Left cardiac atrium (tissue), 4 donors: ENCODE results near the gene TPK1. TPM values are rescaled to one million over a fixed set of nuclear protein-coding genes. Genes with fewer than 3 reads are reported as not detected.
"Not testable (repeated sequence)": the region's sequence is repeated elsewhere in the genome, so short reads cannot be mapped to it uniquely, and the experiment has no call there.

Source experiments
- ATAC-seq, 2 donors: fragments of 200-7000 bp; cut with Tn5 transposase; one replicate each; pipeline ENCODE4 v1.9.1; 2020; ENCODE audit warnings: mild to moderate bottlenecking in 2 of 2, moderate library complexity in 2 of 2
- DNase-seq: peaks from one replicate; pipeline ENCODE4 v3.0.0-alpha.2; 2020
- intact Hi-C, 2 donors: fragments of 100-400 bp; cut with DNase I; formaldehyde crosslinking; loops; one replicate each; pipeline versions ENCODE4 v1.14.1 to v1.15.1; 2022 to 2023
- total RNA-seq, 2 donors: library from RNA; stranded (reverse); fragmentation: NEBNext Ultra II Directional; extraction: Animal tissue kit (Norgen Biotek cat#: 25700); gene quantifications; one replicate each; pipeline ENCODE4 v1.2.1, GENCODE V29; 2021
- donor health status: DM: no; HTN: yes; CAD: no.
- donor health status: DM: no; HTN: yes; CAD: no; lungs with severe emphysema.
- donor health status: DM: yes; HTN: yes; CAD: no.
- donor health status: Dilated cardiomyopathy.

The TPK1 gene
- total RNA-seq, 2 donors from 2014 or later, result 6.9 to 7.3 TPM

DNA sequence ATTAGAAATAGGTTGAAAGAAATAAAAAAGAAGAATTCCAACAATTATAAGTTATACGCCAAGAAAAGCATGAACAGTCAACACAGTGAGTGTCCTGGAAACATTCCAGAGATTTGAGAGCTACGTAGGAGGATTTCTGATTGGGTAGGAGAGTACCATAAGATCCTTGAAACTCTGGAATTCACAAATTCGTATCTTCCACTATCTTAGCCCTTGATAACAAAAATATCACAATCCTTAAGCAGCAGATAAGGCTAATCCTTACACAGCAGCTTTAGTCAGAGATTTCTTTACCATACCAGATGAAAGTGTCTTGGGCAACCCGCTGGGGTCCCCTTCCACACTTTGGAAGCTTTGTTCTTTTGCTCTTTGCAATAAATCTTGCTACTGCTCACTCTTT lies 8.2 kb downstream of the TPK1 start:
- ATAC-seq (peak; percentile 47 to 91), DNase-seq (no peak)
- intact Hi-C loops, result loop anchor here in 1 of 2 donors (10.0 kb wide), 1 partner anchor 93 kb away; no protein-coding TSS in a partner anchor

DNA sequence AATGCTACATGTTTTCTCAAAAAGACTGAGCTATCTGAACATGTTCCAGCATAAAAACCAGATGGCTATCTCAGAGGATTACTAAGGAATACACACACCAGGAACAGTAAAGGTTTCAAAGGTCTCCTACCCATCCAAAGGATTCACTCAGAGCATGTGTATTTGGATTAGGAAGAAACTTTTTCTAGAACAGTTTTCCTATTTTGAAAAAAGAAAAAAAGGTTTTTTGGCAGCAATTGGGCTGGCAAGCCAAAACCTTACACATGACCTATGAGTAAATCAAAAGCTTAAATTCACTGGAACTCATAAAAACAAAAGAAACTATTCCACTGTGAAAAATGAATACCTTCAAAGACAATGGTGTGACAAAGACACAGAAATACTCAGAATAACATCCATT lies 9.6 kb downstream of the TPK1 start:
- DNase-seq (no peak), ATAC-seq (peak in 1 of 2 donors; percentile 34)
- intact Hi-C loops, result loop anchor here in 1 of 2 donors (10.0 kb wide), 1 partner anchor 91 kb away; no protein-coding TSS in a partner anchor

DNA sequence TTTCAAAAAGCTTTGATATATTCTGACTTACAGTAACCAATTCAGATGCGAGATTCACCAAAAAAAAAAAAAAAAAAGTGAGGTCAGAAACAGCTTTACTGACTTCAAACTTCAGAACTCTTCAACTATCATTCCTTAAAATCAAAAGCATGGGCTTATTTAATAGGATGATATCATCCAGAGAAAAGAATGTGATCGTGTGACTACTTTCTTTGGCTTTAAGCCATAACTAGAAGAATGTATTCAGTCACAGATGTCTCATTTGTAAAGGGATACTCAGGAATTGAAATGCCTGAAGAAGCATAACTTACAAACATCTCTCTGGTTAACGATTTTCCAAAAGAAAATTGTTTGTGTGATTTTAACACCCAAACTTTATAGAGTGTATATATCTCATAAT lies 11.5 kb downstream of the TPK1 start:
- intact Hi-C loops, result loop anchor here in 1 of 2 donors (10.0 kb wide), 1 partner anchor 90 kb away; no protein-coding TSS in a partner anchor

DNA sequence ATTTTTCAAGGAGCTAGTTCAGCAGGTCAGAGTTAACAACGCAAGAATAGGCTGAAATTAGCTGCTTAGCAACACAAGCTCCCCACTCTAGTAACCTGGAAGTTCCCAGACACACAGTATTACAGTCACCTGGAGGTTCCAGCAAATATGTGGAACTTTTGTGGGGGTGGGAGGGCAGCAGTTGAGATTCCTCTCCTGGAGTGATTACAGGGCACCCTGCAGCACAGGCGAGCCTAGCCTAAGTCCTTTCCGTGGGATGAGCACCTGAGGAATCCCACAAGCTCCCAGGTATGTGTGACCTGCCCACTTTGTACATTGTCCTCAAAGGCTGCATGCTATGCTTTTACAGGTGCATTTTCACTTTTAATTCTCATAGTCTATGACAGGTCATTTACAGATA lies 13.6 kb downstream of the TPK1 start:
- DNase-seq, result no peak
- intact Hi-C loops, result loop anchor here in 1 of 2 donors (10.0 kb wide), 1 partner anchor 87 kb away; no protein-coding TSS in a partner anchor
- ATAC-seq, result no peak

More for the DNA sequence above, 11.5 kb downstream of the TPK1 start:
- no peak for DNase-seq
- ATAC-seq, result no peak

DNA sequence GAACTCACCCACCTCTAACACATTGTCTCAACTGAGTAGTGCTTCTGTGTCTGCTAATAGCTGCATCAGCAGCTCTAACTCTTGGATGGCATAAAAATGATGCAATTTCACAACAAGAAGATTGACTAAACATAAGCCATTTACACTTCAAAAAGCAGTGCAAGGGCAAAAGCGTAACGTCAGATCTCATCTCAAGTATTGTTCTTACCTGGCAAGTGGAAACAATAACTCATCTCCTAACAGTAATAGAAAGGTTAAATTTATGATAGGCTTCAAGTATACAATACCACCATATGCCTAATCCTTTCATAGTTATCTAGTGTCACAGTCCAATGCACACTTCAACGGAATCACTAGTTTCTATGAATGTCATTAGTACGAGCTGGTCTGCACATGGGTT lies 14.8 kb downstream of the TPK1 start:
- intact Hi-C loops, result loop anchor here in 1 of 2 donors (10.0 kb wide), 1 partner anchor 86 kb away; no protein-coding TSS in a partner anchor
- DNase-seq (no peak), ATAC-seq (no peak)

DNA sequence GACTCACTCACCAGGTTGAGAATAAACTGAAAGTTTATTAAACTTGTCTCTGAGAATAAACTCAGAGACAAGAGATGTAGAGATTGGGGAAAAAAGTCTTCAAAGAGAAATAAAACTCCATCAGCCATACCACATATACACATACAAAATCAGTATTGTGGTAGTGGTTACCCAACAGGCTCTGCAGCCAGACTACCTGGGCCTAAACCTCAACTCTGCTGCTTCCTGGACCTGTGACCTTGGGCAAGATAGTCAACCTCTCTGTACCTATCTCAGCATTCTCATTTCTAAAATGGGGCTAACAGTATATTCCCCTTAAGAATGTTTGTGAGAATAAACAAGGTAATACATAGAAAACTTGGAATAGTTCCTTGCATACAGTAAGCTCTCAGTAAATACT lies 15.3 kb downstream of the TPK1 start:
- ATAC-seq, result no peak
- intact Hi-C loops, result loop anchor here in 1 of 2 donors (10.0 kb wide), 1 partner anchor 86 kb away; no protein-coding TSS in a partner anchor
- no peak for DNase-seq

DNA sequence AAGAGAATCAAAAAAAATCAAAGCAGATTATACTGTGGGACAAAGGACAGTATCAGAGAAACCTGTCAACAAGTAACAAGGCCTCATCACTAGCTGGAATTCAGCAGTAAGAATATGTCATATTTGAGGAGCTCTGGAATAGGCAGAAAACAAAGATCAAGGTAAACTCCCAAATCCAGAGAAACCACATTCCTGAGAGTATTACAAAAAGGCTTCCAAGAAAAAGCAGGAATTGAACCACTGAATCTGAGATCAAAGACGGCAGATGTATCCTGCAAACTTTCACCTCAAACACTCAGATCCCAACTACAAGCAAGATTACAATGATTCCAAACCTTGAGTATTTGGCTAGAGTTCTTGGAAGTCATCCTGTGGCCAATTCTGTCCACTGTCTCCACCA lies 16.3 kb downstream of the TPK1 start:
- no peak for ATAC-seq
- DNase-seq, result no peak
- intact Hi-C loops, result no loop called here

DNA sequence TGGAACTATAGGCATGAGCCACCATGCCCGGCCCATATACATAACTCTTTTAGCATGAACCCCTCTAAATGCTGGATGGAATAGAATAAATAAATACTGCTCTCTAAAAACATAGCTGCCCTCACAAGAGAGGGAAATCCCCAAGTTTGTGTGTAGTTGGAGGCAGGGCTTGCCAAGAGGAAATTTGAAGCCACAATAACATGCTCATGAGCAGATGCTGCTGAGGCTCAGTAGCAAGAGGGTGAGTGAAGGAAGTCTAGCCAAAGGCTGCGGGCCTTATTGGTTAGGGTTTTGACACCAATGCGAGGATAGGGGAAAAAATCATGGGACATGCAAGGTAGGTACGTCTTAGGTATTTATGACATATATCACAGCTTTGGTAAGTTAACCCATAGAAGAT lies 17.3 kb downstream of the TPK1 start:
- DNase-seq (no peak), ATAC-seq (peak in 1 of 2 donors; percentile 65)
- intact Hi-C loops, result no loop called here

DNA sequence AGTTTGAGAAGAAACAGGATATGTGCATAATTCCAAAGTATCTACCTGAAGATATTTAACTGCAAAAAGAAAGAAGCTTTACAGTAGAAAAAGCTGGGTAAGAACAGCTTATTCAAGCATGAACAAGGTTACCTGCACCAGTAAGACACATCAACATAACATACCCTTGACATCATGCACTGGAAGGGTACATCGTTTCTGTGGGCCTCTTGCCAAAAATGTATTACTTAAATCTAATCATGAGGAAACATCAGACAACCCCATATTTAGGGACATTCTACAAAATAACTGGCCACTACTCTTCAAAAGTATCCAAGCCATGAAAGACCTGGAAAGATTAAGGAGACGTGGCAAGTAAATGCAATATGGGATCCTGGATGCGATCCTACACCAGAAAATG lies 18.9 kb downstream of the TPK1 start:
- intact Hi-C loops, result no loop called here
- ATAC-seq (no peak), DNase-seq (no peak)

DNA sequence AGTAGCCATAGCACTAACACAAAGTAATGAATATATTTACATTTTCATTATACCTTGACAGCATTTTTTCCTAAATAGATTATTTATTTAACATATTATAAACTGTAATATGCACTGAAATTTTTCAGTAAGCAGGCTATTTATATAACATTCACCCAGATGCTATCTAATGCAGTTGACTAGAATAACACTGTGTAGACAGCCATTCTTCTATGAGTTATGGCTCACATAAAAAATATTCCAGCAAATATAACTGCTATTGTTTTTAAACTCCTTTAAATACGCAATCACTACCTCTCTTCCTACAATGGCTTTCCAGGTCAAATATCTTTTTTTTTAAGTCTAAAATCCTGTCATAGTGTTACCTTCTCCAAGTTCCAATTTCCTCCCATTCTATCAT lies 21.6 kb downstream of the TPK1 start:
- DNase-seq (no peak), ATAC-seq (no peak)
- intact Hi-C loops, result no loop called here

DNA sequence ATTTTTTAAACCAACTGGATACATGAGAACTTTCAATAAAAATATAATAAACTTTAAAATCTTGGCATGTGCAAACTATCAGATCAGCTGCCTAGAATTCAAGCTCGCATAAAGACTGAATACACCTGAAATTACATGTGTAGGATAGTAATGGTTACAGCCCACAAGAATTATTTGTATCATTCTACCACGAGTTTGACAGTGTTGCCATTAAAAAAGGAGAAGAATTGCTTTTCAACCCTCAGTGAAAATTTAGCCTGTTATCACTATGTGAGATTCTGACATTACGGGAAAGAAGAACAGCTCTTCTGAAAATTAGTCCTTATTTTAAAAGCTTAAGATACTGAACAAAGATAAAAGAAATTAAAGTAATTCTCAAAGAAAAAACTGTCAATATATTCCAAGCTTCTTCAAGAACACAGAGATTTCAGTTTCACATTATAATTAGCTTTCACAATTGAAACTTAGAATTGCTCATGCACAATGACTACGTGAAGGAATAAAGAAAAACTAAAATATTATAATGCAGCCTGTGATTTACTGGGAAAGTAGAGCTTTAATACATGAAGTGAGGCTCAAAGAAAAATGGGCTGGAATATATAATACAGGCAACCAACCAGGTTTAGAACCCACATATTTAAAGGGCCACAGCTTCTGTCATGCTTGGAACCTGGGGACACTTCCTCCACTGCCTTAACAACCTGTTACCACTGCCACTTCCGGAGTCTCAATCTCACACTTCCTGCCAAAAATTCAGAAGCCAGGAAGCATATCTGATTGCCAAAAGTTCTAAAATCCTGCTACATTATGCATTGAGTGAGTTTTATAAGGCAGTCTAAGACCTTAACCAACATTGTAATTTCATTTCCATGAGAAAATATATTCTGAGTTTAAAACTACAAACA lies 23.2 kb downstream of the TPK1 start:
- ATAC-seq (peak in 1 of 2 donors; percentile 26), DNase-seq (no peak)
- intact Hi-C loops, result no loop called here

DNA sequence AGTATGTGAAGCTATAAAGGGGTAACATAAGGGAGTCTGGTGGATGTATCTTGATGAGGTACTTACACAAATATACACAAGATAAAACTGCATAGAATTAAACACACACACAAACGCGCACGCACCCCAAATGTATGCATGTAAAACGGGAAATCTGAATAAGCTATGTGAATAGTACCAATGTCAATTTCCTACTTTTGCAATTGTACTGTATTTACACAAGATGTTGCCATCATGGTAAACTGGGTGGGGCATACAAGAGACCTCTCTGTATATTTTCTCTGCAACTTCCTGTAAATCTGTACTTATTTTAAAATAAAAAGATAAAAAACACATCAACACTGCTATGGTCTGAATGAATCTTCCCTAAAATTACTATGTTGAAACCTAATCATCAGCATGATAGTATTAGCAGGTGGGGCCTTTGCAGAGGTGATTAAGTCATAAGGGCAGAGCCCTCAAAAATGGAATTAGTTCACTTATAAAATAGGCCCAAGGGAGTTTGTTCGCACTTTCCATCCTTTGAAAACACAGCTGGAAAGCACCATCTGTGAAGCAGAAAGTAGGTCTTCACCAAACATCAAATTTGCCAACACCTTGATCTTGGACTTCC lies 30.1 kb downstream of the TPK1 start:
- intact Hi-C loops, result no loop called here
- DNase-seq (no peak), ATAC-seq (no peak)

DNA sequence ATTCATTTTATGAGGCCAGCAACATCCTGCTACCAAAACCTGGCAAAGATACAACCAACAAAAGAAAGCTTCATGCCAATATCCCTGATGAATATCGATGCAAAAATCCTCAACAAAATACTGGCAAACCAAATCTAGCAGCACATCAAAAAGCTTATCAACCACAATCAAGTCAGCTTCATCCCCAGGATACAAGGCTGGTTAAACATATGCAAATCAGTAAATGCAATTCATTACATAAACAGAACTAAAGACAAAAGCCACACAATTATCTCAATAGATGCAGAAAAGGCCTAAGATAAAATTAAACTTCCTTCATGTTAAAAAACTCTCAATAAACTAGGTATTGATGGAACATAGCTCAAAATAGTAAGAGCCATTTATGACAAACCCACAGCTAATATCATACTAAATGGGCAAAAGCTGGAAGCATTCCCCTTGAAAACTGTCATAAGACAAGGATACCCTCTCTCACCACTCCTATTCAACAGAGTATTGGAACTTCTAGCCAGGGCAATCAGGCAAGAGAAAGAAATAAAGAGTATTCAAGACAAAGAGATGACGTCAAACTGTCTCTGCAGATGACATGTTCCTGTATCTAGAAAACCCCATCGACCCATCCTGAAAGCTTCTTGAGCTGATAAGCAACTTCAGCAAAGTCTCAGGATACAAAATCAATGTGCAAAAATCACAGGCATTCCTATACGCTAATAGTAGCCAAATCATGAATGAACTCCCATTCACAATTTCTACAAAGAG lies 35.0 kb downstream of the TPK1 start:
- ATAC-seq, intact Hi-C loops, DNase-seq: not testable (repeated sequence)

DNA sequence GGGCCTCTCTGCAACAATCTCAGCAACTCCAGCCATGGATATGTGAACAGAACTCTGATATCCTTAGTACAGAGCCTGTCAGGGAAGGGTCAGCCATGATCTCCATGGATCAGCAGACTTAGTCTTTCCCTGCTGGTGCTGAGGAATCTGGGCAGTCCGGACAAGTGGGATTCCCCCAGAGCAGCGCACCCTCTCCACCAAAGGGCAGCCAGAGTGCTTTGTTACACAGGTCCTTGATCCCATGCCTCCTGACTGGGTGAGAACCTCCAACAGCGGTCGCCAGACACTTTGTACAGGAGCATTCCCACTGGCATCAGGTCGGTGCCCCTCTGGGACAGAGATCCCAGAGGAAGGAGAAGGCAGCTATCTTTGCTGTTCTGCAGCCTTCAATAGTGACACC lies 38.9 kb downstream of the TPK1 start:
- no peak for ATAC-seq
- intact Hi-C loops, result no loop called here
- DNase-seq, result no peak

DNA sequence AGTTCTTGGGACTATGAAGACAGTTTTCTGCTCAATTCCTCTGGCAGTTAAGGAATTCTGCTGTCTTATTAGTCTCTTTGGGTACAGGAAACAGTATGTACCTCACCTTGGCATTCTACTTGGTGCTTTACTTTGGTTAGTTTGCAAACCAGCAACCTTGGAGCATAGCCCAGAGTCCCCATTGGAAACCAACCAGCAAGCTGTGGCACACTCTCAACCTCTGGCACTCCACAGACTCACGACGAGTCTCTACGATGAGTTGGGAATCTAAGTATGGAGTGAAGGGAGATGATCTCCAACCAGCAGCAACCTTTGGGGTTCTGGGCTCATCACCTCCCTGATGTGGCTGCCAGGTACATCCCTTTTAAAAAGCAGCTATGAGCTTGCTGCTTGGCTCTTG lies 43.8 kb downstream of the TPK1 start:
- DNase-seq (no peak), ATAC-seq (no peak)
- intact Hi-C loops, result no loop called here

DNA sequence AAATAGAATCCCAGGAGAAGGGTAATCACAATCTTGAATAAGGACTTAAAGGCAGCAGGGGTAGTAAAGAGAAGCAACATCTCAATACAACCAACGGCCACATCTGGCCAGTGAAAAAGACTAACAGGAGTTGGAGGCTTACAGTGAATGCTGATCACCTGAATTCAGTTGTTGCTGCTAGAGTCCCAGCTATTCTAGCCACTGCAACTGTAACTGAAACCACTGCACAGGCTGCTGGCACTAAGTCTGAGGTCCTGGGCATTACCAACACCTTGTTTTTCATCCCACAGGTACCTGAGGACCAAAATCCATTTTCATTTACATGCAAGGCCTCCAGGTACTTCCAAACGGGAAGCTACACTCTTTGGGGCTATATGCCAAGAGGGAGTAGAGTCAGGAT lies 44.4 kb downstream of the TPK1 start:
- intact Hi-C loops, result no loop called here
- no peak for ATAC-seq
- DNase-seq, result no peak

DNA sequence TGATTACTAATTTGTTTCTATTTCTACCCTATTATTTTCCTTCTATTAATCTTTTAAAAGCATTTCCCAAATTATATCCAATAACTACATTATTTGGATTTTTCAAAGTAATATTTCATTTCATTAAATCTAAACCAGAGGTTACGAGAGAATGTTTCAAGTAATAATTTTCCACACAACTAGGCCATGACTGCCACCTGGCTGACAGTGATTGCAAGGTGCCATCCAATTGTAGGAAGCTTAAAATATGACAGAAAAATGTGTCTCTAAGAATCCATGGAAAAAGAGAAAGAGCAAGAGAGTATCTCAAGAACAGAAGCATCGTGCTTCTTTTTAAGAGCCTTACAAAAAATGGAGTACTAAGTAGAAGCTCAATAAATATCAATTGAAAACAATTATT lies 48.7 kb downstream of the TPK1 start:
- ATAC-seq (no peak), DNase-seq (no peak)
- intact Hi-C loops, result no loop called here

DNA sequence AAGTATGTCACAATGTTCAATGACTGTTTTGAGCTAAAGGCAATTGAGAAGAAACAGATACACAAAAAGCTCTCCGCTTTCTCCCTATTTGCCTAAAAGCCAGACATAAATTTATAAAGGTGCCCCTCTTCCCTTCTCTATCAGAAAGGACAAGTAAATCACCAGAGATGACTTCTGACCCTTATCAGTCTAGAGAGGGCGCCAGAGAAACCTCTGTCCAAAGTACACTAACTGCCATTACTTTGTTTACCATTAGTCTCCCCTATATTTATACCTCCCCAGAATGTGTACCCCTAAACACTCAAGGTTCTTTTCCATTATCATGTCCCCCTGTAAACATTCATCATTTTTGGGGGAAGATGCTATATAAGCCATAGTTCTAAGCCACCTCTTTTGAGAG lies 49.3 kb downstream of the TPK1 start:
- ATAC-seq (no peak), DNase-seq (no peak)
- intact Hi-C loops, result no loop called here

DNA sequence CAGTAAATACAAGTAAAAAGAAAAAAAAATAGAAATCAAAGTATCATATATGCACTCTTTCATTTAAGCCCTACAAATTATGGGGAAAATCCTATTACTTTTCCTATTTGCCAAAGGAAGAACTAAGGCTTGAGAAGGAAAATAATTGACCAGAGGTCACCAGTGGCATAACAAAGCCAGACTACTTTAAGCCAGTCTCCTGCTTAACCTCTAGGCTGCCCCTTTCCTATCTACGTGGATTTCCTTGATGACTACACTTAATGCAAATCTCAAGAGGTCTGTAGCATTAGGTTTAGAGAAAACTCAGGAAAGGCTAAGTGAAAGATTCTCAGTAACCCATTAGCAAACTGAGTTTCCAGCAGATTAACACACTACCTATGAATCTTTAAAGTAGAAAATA lies 49.8 kb downstream of the TPK1 start:
- intact Hi-C loops, result no loop called here
- ATAC-seq (no peak), DNase-seq (no peak)

DNA sequence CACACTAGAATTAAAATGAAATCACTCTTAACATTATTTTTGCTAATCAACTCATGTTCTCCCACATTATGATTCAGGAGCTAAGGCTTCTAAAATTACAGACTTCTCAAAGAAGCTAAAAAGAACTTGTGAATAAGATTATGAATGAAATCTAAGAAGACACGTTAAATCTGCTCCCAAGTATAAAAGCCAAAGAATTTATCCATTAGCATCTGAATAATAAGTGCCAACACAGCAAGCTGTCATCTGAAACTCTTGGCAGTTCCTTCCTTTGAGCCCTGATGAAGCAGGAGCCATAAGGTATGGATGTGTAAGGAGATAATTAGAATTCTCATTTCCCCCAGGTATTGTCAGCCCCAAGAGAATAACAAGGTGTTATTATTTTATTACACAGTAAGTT lies 50.3 kb downstream of the TPK1 start:
- intact Hi-C loops, result no loop called here
- ATAC-seq, result no peak
- DNase-seq, result no peak
